Thymus (tissue), 14 donors: ENCODE measurements around the gene NPIPA3. TPM values are rescaled to one million over a fixed set of nuclear protein-coding genes. Genes with fewer than 3 reads are reported as not detected.
"Not testable (repeated sequence)": the region's sequence is repeated elsewhere in the genome, so short reads cannot be mapped to it uniquely, and the experiment has no call there.

Experiments used
- DNase-seq, 9 donors: peaks; one replicate each; pipeline ENCODE4 v3.0.0-alpha.2; 2013; ENCODE audit warnings: low spot score in 9 of 9, low read depth in 6 of 9, missing footprints in 1 of 9
- H3K27ac ChIP-seq, 2 donors: one replicate each; pipeline ENCODE4 v1.5.1; 2013; ENCODE audit warnings: control low read depth in 1 of 2, low read depth in 1 of 2, low read length in 1 of 2, mild to moderate bottlenecking in 1 of 2, moderate library complexity in 1 of 2
- H3K27me3 ChIP-seq, 2 donors: one replicate each; pipeline ENCODE4 v1.5.1; 2013; ENCODE audit warnings: low read length in 1 of 2; ENCODE audit not compliant: control insufficient read depth in 2 of 2, insufficient read depth in 1 of 2
- H3K36me3 ChIP-seq, 2 donors: one replicate each; pipeline ENCODE4 v1.5.1; 2013; ENCODE audit warnings: low read length in 1 of 2, mild to moderate bottlenecking in 1 of 2, moderate library complexity in 1 of 2; ENCODE audit not compliant: control insufficient read depth in 2 of 2, insufficient read depth in 2 of 2
- H3K4me1 ChIP-seq, 2 donors: one replicate each; pipeline ENCODE4 v1.5.1; 2013; ENCODE audit warnings: low read length in 2 of 2; ENCODE audit not compliant: control insufficient read depth in 2 of 2, insufficient read depth in 2 of 2
- H3K4me3 ChIP-seq, 2 donors: one replicate each; pipeline ENCODE4 v1.5.1; 2013; ENCODE audit warnings: low read length in 2 of 2, control low read depth in 1 of 2, mild to moderate bottlenecking in 1 of 2
- H3K9me3 ChIP-seq, 2 donors: one replicate each; pipeline ENCODE4 v1.5.1; 2013; ENCODE audit warnings: low read length in 1 of 2, mild to moderate bottlenecking in 1 of 2; ENCODE audit not compliant: control insufficient read depth in 2 of 2, insufficient read depth in 1 of 2
- WGBS: extraction: QIAGEN DNeasy Blood & Tissue Kit; methylation state at CpG from one replicate; pipeline ENCODE4 v1.1.7; 2013; 5-methylcytosine and 5-hydroxymethylcytosine counted together
- long read RNA-seq, 10 donors: transcript quantifications; one replicate each; lab custom pipeline, GENCODE V29; 2026
- polyA plus RNA-seq: library from polyadenylated mRNA; stranded (reverse); fragments of 200-250 nt; gene quantifications from one replicate; pipeline ENCODE4 v1.2.3, GENCODE V29; 2013
- total RNA-seq: library from RNA; stranded (reverse); fragments of 120-200 nt; gene quantifications from one replicate; pipeline ENCODE4 v1.2.4, GENCODE V29; 2013
- donor health status: healthy.

The NPIPA3 gene
- 0.09 TPM for total RNA-seq
- 0.39 TPM for polyA plus RNA-seq
- long read RNA-seq, donor 1: 0 reads
- long read RNA-seq, donor 2: 0 reads
- long read RNA-seq, donor 3: 0 reads
- long read RNA-seq, donor 4: 0 reads
- long read RNA-seq, donor 5: 0 reads
- long read RNA-seq, donor 6: 0 reads
- long read RNA-seq, donor 7: 0 reads
- long read RNA-seq, donor 8: 0 reads
- long read RNA-seq, donor 9: 0 reads
- long read RNA-seq, donor 10: 0 reads

- not testable (repeated sequence) for H3K27me3 ChIP-seq, H3K9me3 ChIP-seq, H3K36me3 ChIP-seq, DNase-seq, H3K27ac ChIP-seq, H3K4me3 ChIP-seq, H3K4me1 ChIP-seq
- no CpG with 5 or more reads among the region's 73 CpGs for WGBS
These were observed at the start of gene NPIPA3 for GRCh38 chr16:14703156-14704011. Gene NPIPA3 (plus strand): TSS chr16:14703411. CDS start chr16:14708944, 5,533 bp downstream.

GRCh38 chr16:14658063-14658462, 45.1 kb upstream of the NPIPA3 start:
- H3K4me1 ChIP-seq: no peaks in the 10 kb centered on the region
- DNase-seq: no peak
- 94% methylated on average over 2 of the region's 2 CpGs for WGBS
- no peak overlapping the region for H3K27ac ChIP-seq
- no peak overlapping the region for H3K4me3 ChIP-seq
- no peaks in the 10 kb centered on the region for H3K27me3 ChIP-seq
- peaks cover 27 to 55% of the 10 kb centered on the region in 2 donors for H3K36me3 ChIP-seq
- no peaks in the 10 kb centered on the region for H3K9me3 ChIP-seq

GRCh38 chr16:14667347-14668266, 35.6 kb upstream of the NPIPA3 start:
- WGBS: 96% methylated on average over 16 of the region's 16 CpGs

GRCh38 chr16:14668556-14669223, 34.5 kb upstream of the NPIPA3 start:
- Histone ChIP-seq H3K4me3 (no peak overlapping the region), H3K36me3 (peaks cover 34 to 49% of the 10 kb centered on the region in 2 donors), H3K9me3 (no peaks in the 10 kb centered on the region), H3K27ac (no peak overlapping the region), H3K27me3 (no peaks in the 10 kb centered on the region), H3K4me1 (no peaks in the 10 kb centered on the region)
- WGBS: 94% methylated on average over 7 of the region's 7 CpGs
- DNase-seq: no peak

More at GRCh38 chr16:14667347-14668266, 35.6 kb upstream of the NPIPA3 start:
- Histone ChIP-seq H3K4me1 (no peaks in the 10 kb centered on the region), H3K27ac (no peak overlapping the region), H3K27me3 (no peaks in the 10 kb centered on the region), H3K4me3 (no peak overlapping the region), H3K36me3 (peaks cover 37 to 56% of the 10 kb centered on the region in 2 donors), H3K9me3 (no peaks in the 10 kb centered on the region)
- DNase-seq: no peak

GRCh38 chr16:14669776-14670175, 33.4 kb upstream of the NPIPA3 start:
- Histone ChIP-seq H3K27ac (no peak overlapping the region), H3K4me1 (no peaks in the 10 kb centered on the region), H3K27me3 (no peaks in the 10 kb centered on the region), H3K4me3 (no peak overlapping the region), H3K9me3 (no peaks in the 10 kb centered on the region), H3K36me3 (peaks cover 28 to 39% of the 10 kb centered on the region in 2 donors)
- no peak for DNase-seq
- WGBS: 98% methylated on average over 4 of the region's 4 CpGs

GRCh38 chr16:14672403-14672971, 30.7 kb upstream of the NPIPA3 start:
- no peaks in the 10 kb centered on the region for H3K4me1 ChIP-seq
- H3K27ac ChIP-seq: no peak overlapping the region
- peaks cover 3 to 14% of the 10 kb centered on the region in 2 donors for H3K36me3 ChIP-seq
- no peak for DNase-seq
- no peaks in the 10 kb centered on the region for H3K27me3 ChIP-seq
- WGBS: 75% methylated on average over 7 of the region's 7 CpGs
- H3K4me3 ChIP-seq: no peak overlapping the region
- H3K9me3 ChIP-seq: no peaks in the 10 kb centered on the region

- WGBS: 95% methylated on average over 3 of the region's 3 CpGs
- no peak overlapping the region for H3K27ac ChIP-seq
- DNase-seq: no peak
- no peak overlapping the region for H3K4me3 ChIP-seq
- H3K36me3 ChIP-seq: no peaks in the 10 kb centered on the region
- H3K27me3 ChIP-seq: no peaks in the 10 kb centered on the region
- no peaks in the 10 kb centered on the region for H3K4me1 ChIP-seq
- no peaks in the 10 kb centered on the region for H3K9me3 ChIP-seq
These were observed 26.6 kb upstream of the NPIPA3 start for GRCh38 chr16:14676633-14677032.

- DNase-seq: no peak
- WGBS: over 99% methylated on average over 5 of the region's 5 CpGs
- no peaks in the 10 kb centered on the region for H3K9me3 ChIP-seq
These were observed 25.6 kb upstream of the NPIPA3 start for GRCh38 chr16:14677627-14678026.

More at GRCh38 chr16:14677627-14678026, 25.6 kb upstream of the NPIPA3 start:
- Histone ChIP-seq H3K4me3 (no peak overlapping the region), H3K4me1 (no peaks in the 10 kb centered on the region), H3K27ac (no peak overlapping the region), H3K36me3 (no peaks in the 10 kb centered on the region), H3K27me3 (no peaks in the 10 kb centered on the region)
